HEK293 (cell line): ENCODE measurements around the gene ACIN1.

Experiments
- CTCF ChIA-PET: fragments of 350-600 bp; formaldehyde crosslinking; extraction: SDS; loops from one replicate; lab custom pipeline; 2021; ENCODE audit warnings: antibody characterized with exemption; lab: Yijun Ruan, JAX
- POLR2A ChIA-PET: fragments of 300-600 bp; formaldehyde crosslinking; extraction: SDS; loops from one replicate; lab custom pipeline; 2020; ENCODE audit warnings: antibody characterized with exemption, inconsistent platforms; lab: Yijun Ruan, JAX
- H3K27ac ChIP-seq: fragments of 200-500 bp; sonication (Bioruptor generic); 2 replicates; pipeline ENCODE4 v1.5.1; 2014; ENCODE audit warnings: low read depth, low read length, control low read depth, inconsistent platforms; ENCODE audit errors: extremely low read depth
- H3K36me3 ChIP-seq, 2 experiments: fragments of 200-500 bp in 1 of 2; sonication (Bioruptor generic) in 1 of 2; 1 replicate in 1 of 2; 2 replicates in 1 of 2; pipeline ENCODE4 v1.5.1; 2014 to 2017; ENCODE audit warnings: inconsistent platforms in 2 of 2, low read length in 2 of 2; ENCODE audit not compliant: control insufficient read depth in 2 of 2, insufficient read depth in 1 of 2
- H3K4me1 ChIP-seq: fragments of 200-500 bp; sonication (Bioruptor generic); 2 replicates; pipeline ENCODE4 v1.5.1; 2014; ENCODE audit warnings: mild to moderate bottlenecking, low read length, inconsistent platforms; ENCODE audit not compliant: control insufficient read depth, insufficient read depth
- H3K4me3 ChIP-seq: 2 replicates; pipeline ENCODE4 v1.5.1; 2011; ENCODE audit warnings: low read depth, mild to moderate bottlenecking, control low read depth, low read length, moderate library complexity
- H3K9me3 ChIP-seq: fragments of 200-500 bp; sonication (Bioruptor generic); 2 replicates; pipeline ENCODE4 v1.5.1; 2014; ENCODE audit warnings: low read depth, low read length, inconsistent platforms; ENCODE audit not compliant: control insufficient read depth, insufficient read depth
- HOXA7 ChIP-seq: sonication (generic); formaldehyde crosslinking; IDR thresholded peaks from 2 replicates; pipeline ENCODE4 v1.8.1; 2022; ENCODE audit warnings: missing genetic modification reagents, borderline replicate concordance
- KLF1 ChIP-seq: fragments of 450-650 bp; formaldehyde crosslinking; IDR thresholded peaks from 2 replicates; pipeline ENCODE4 v1.5.1; 2016; ENCODE audit warnings: missing biosample characterization, missing genetic modification characterization
- MZF1 ChIP-seq: fragments of 450-650 bp; formaldehyde crosslinking; IDR thresholded peaks from 2 replicates; pipeline ENCODE4 v1.5.1; 2017; ENCODE audit warnings: missing biosample characterization, missing genetic modification characterization, borderline replicate concordance
- SCRT1 ChIP-seq: fragments of 450-650 bp; formaldehyde crosslinking; IDR thresholded peaks from 2 replicates; pipeline ENCODE4 v1.5.1; 2016; ENCODE audit warnings: missing biosample characterization, missing genetic modification characterization, borderline replicate concordance
- SP7 ChIP-seq: fragments of 450-650 bp; formaldehyde crosslinking; IDR thresholded peaks from 2 replicates; pipeline ENCODE4 v1.5.1; 2016; ENCODE audit warnings: missing biosample characterization, missing genetic modification characterization
- ZBTB20 ChIP-seq: fragments of 450-650 bp; formaldehyde crosslinking; IDR thresholded peaks from 2 replicates; pipeline ENCODE4 v1.5.1; 2016; ENCODE audit warnings: missing biosample characterization, missing genetic modification characterization
- ZFP69B ChIP-seq: fragments of 450-650 bp; formaldehyde crosslinking; IDR thresholded peaks from 2 replicates; pipeline ENCODE4 v1.5.1; 2016; ENCODE audit warnings: missing biosample characterization, missing genetic modification characterization
- ZNF10 ChIP-seq: fragments of 450-650 bp; formaldehyde crosslinking; IDR thresholded peaks from 2 replicates; pipeline ENCODE4 v1.5.1; 2017; ENCODE audit warnings: missing biosample characterization, missing genetic modification characterization
- ZNF223 ChIP-seq: fragments of 450-650 bp; formaldehyde crosslinking; IDR thresholded peaks from 2 replicates; pipeline ENCODE4 v1.5.1; 2016; ENCODE audit warnings: missing biosample characterization, missing genetic modification characterization
- ZNF660 ChIP-seq: fragments of 450-650 bp; IDR thresholded peaks from 2 replicates; pipeline ENCODE4 v1.5.1; 2018; ENCODE audit warnings: missing biosample characterization, mild to moderate bottlenecking, missing genetic modification characterization
- TF ChIP-seq, protein P1 (sequence below): fragments of 450-650 bp; formaldehyde crosslinking; IDR thresholded peaks from 2 replicates; pipeline ENCODE4 v1.5.1; 2016; ENCODE audit warnings: missing biosample characterization, missing genetic modification characterization
- TF ChIP-seq, protein P2 (sequence below): fragments of 450-650 bp; formaldehyde crosslinking; IDR thresholded peaks from 2 replicates; pipeline ENCODE4 v1.5.1; 2016; ENCODE audit warnings: missing biosample characterization, missing genetic modification characterization
- TF ChIP-seq, protein P3 (sequence below): fragments of 450-650 bp; formaldehyde crosslinking; IDR thresholded peaks from 2 replicates; pipeline ENCODE4 v1.5.1; 2016; ENCODE audit warnings: missing biosample characterization, missing genetic modification characterization
- TF ChIP-seq, protein P4 (sequence below): fragments of 450-650 bp; formaldehyde crosslinking; conservative IDR thresholded peaks from 2 replicates; pipeline ENCODE4 v1.5.1; 2016; ENCODE audit warnings: low read depth, missing biosample characterization, missing genetic modification characterization

Gene ACIN1

GRCh38 chr14:23040100-23040499, 54.8 kb downstream of the ACIN1 start (continued):
- no peak for TF ChIP-seq ZNF223 (tag by site-specific recombination)
- no peak for TF ChIP-seq ZNF660
- TF ChIP-seq KLF1 (tag by site-specific recombination): no peak
- no peak for TF ChIP-seq MZF1 (tag by site-specific recombination)
- TF ChIP-seq ZFP69B (tag by site-specific recombination): no peak
- TF ChIP-seq, protein P1, sequence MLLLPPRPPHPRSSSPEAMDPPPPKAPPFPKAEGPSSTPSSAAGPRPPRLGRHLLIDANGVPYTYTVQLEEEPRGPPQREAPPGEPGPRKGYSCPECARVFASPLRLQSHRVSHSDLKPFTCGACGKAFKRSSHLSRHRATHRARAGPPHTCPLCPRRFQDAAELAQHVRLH: no peak

DNA sequence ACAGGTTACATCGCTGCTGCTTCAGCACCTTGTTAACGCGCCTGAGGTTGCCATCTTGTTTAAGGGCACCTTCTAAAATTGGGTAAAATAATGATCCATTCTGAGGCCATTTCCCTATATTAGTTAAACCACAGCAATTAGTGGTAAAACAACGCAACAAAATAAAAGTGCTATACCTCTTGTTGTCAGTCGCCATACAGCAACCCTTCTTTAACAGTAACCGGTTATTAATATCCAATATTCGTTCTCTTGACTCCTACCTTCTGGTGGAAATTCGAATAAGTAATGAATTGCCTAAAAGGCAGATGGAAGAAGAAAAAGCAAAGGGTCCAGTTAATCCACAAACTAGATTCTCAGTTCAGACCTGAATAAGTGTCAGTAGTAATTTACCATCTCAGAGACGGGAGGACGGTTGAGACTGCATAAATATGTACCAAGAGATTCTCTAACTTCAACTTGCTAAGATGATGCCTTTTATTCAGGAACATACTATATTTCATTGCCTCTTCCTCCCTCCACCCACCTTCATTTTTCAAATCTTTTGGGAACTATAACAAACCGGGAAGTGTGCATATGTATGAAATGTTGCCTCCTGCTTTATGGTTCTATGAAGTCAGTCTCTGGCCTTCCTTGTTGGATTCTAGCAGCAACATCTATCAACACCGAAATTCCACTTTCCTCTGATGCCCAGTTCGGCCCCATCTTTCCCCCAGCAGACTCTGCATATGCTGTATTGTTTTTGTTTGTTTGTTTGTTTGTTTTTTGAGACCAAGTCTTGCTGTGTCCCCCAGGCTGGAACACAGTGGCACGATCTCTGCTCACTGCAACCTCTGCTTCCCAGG, 59.4 kb downstream of the ACIN1 start:
- no peaks in the 10 kb centered on the region for H3K9me3 ChIP-seq
- TF ChIP-seq ZBTB20: no peak
- TF ChIP-seq, protein P2, sequence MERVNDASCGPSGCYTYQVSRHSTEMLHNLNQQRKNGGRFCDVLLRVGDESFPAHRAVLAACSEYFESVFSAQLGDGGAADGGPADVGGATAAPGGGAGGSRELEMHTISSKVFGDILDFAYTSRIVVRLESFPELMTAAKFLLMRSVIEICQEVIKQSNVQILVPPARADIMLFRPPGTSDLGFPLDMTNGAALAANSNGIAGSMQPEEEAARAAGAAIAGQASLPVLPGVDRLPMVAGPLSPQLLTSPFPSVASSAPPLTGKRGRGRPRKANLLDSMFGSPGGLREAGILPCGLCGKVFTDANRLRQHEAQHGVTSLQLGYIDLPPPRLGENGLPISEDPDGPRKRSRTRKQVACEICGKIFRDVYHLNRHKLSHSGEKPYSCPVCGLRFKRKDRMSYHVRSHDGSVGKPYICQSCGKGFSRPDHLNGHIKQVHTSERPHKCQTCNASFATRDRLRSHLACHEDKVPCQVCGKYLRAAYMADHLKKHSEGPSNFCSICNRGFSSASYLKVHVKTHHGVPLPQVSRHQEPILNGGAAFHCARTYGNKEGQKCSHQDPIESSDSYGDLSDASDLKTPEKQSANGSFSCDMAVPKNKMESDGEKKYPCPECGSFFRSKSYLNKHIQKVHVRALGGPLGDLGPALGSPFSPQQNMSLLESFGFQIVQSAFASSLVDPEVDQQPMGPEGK (tag by site-specific recombination): no peak
- 0 out of 2 replicates have a peak, but pooled peaks have one; percentile 3 for TF ChIP-seq SP7
- TF ChIP-seq HOXA7 (CRISPR knock-in tag): no peak
- TF ChIP-seq ZNF10 (tag by site-specific recombination): peak; percentile 95
- TF ChIP-seq, protein P3, sequence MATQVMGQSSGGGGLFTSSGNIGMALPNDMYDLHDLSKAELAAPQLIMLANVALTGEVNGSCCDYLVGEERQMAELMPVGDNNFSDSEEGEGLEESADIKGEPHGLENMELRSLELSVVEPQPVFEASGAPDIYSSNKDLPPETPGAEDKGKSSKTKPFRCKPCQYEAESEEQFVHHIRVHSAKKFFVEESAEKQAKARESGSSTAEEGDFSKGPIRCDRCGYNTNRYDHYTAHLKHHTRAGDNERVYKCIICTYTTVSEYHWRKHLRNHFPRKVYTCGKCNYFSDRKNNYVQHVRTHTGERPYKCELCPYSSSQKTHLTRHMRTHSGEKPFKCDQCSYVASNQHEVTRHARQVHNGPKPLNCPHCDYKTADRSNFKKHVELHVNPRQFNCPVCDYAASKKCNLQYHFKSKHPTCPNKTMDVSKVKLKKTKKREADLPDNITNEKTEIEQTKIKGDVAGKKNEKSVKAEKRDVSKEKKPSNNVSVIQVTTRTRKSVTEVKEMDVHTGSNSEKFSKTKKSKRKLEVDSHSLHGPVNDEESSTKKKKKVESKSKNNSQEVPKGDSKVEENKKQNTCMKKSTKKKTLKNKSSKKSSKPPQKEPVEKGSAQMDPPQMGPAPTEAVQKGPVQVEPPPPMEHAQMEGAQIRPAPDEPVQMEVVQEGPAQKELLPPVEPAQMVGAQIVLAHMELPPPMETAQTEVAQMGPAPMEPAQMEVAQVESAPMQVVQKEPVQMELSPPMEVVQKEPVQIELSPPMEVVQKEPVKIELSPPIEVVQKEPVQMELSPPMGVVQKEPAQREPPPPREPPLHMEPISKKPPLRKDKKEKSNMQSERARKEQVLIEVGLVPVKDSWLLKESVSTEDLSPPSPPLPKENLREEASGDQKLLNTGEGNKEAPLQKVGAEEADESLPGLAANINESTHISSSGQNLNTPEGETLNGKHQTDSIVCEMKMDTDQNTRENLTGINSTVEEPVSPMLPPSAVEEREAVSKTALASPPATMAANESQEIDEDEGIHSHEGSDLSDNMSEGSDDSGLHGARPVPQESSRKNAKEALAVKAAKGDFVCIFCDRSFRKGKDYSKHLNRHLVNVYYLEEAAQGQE (tag by site-specific recombination): peak; percentile 40; the same call in 1 of the 2 replicates
- TF ChIP-seq, protein P4, sequence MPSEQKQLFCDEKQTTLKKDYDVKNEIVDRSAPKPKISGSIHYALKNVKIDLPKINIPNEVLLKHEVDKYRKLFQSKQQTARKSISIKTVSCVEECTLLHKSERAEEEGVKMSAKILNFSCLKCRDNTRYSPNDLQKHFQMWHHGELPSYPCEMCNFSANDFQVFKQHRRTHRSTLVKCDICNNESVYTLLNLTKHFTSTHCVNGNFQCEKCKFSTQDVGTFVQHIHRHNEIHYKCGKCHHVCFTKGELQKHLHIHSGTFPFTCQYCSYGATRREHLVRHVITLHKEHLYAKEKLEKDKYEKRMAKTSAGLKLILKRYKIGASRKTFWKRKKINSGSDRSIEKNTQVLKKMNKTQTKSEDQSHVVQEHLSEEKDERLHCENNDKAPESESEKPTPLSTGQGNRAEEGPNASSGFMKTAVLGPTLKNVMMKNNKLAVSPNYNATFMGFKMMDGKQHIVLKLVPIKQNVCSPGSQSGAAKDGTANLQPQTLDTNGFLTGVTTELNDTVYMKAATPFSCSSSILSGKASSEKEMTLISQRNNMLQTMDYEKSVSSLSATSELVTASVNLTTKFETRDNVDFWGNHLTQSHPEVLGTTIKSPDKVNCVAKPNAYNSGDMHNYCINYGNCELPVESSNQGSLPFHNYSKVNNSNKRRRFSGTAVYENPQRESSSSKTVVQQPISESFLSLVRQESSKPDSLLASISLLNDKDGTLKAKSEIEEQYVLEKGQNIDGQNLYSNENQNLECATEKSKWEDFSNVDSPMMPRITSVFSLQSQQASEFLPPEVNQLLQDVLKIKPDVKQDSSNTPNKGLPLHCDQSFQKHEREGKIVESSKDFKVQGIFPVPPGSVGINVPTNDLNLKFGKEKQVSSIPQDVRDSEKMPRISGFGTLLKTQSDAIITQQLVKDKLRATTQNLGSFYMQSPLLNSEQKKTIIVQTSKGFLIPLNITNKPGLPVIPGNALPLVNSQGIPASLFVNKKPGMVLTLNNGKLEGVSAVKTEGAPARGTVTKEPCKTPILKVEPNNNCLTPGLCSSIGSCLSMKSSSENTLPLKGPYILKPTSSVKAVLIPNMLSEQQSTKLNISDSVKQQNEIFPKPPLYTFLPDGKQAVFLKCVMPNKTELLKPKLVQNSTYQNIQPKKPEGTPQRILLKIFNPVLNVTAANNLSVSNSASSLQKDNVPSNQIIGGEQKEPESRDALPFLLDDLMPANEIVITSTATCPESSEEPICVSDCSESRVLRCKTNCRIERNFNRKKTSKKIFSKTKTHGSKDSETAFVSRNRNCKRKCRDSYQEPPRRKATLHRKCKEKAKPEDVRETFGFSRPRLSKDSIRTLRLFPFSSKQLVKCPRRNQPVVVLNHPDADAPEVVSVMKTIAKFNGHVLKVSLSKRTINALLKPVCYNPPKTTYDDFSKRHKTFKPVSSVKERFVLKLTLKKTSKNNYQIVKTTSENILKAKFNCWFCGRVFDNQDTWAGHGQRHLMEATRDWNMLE (tag by site-specific recombination): peak; percentile 17; the same call in 1 of the 2 replicates
- peak; percentile 98 for TF ChIP-seq SCRT1 (tag by site-specific recombination)
- TF ChIP-seq, all 188 proteins: peak for 5
- ChIA-PET POLR2A (interaction anchor here (1.0 kb wide), 1 partner anchor 29 kb away, joined by 3 read pairs; no protein-coding TSS in a partner anchor), CTCF (no interaction called here)
- H3K36me3 ChIP-seq: peaks cover 18 to 30% of the 10 kb centered on the region in 2 experiments
- H3K27ac ChIP-seq: peak overlapping the region; percentile 89
- H3K4me1 ChIP-seq: no peaks in the 10 kb centered on the region
- H3K4me3 ChIP-seq: no peak overlapping the region
